ENCODE results near the gene RBM46.

The RBM46 gene, protein sequence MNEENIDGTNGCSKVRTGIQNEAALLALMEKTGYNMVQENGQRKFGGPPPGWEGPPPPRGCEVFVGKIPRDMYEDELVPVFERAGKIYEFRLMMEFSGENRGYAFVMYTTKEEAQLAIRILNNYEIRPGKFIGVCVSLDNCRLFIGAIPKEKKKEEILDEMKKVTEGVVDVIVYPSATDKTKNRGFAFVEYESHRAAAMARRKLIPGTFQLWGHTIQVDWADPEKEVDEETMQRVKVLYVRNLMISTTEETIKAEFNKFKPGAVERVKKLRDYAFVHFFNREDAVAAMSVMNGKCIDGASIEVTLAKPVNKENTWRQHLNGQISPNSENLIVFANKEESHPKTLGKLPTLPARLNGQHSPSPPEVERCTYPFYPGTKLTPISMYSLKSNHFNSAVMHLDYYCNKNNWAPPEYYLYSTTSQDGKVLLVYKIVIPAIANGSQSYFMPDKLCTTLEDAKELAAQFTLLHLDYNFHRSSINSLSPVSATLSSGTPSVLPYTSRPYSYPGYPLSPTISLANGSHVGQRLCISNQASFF

GRCh38 chr4:154781126-154781982 is at the start of gene RBM46:
Gene RBM46, plus strand, starts transcription at chr4:154781272. Its CDS starts 15,481 bp downstream, at chr4:154796753.
- no peak for DNase-seq (ENCODE audit: low read depth)

GRCh38 chr4:154731756-154732155 is 49.3 kb upstream of the RBM46 start:
- DNase-seq (ENCODE audit: low read depth): no peak

DNA sequence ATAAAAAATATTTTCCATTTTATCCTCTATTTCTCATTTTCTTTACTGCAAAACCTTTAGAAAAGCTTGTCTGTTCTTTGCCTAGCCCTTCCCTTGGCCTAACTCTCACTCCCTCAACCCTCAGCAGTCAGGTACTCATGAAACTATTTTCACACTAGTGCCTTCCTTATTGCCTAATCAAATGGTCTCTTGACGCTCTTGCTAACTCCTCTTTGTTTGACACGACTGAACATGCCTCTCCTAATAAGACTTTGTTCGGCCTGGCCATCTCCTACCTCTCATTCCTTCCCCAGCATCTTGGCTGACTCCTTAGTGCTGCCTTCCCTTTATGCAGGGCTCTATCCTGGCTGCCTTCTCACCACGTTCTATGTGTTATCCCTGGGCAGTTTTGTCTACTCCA is 48.4 kb upstream of the RBM46 start:
- DNase-seq (ENCODE audit: low read depth): no peak

DNA sequence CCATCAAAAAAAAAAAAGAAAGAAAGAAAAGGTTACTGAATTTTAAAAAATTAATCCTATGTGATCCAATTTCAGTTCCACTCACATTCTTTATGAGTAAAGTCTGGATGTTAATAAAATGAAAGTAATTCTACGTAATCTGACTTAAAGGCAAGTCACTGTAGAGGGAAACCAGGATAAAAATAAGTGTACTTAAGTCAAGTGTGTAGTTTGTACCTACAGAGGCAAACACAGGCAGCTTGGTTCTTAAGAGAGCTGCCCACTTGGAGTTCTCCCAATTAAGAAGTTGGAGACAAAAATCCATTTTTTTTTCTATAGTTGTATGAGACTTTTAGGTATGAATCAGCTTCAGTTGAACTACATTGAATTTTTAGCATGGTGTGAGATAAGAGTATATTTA is 44.3 kb upstream of the RBM46 start:
- DNase-seq (ENCODE audit: low read depth): no peak

DNA sequence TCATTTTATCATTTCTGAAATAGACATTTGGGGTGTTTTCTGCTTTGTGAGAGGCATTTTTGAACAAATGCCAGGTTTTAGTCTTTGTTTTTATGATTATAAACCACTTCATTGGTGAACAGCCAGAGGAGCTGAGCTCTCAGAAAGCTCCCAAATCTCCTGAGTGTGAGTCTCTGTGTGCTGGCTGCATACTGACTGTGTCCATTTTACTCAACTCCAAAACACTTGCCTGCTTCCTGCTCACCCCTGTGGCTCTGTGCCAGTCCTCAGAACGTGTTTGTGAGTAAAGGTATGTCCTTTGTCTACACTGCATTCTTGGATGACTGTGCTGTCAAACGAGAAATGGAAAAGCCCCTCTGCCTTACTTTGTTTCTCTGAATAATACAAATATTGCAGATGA is 42.6 kb upstream of the RBM46 start:
- DNase-seq (ENCODE audit: low read depth): no peak

- no peak for DNase-seq (ENCODE audit: low read depth)
Measured at GRCh38 chr4:154739111-154739510, 42.0 kb upstream of the RBM46 start.

- no peak for DNase-seq (ENCODE audit: low read depth)
Measured at GRCh38 chr4:154740462-154740861, 40.6 kb upstream of the RBM46 start.

DNA sequence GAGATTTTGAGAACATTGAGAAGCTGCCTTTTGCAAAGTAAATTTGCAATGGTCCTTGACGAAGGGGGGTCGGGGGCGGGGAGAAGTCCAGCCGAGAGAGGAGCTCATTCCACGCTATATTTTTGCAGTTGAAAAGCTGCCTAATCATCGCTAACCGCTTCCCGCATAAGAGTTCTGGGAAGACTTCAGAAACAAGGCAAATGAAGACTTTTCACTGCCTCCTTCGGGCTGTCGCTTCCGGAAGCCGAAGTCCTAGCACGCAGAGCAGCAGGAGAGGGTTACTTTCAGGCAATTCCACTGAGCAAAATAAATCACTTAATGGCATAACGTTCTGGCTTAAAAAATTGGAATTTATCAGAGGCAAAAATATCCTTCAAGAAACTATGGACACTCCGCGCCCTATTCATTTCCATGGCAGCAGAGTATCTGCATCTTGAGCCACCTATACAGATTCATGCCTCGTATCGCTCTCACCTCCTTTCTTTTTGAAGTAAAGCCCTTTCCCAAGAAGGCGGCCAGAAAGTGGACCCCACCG is 39.9 kb upstream of the RBM46 start:
- no peak for DNase-seq (ENCODE audit: low read depth)

GRCh38 chr4:154741922-154742850 is 38.9 kb upstream of the RBM46 start:
- no peak for DNase-seq (ENCODE audit: low read depth)

DNA sequence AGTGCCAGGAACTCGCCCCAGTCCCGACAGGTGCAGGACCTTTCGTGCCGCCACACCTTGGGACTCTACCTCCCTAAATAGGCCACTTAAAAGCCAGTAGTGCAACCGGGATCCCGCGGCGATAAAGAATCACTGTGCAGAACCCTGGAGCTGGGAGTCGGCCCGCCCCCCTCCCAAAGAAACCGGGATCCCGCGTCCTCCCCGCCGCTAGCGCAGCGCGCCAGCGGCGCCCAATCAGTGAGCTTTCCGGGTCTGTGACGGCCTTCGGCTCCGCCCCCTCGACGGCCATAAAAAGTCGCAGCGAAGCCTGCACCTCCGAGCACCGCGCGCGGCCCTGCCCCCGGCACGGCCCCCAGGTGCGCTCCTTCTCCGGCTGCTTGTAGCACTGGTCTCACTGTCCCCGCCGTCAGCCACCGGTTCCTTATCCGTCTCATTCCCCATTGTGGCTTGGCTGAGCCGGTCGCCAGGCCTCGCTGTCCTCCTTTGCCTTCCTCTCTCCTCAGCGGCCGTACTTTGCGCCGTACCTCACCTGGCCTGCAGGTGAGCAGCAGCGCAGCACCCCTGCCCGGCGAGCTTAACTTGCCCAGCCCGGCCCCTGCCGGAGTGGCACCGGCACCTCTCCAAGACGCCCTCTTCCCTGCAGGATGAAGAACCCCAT is 37.3 kb upstream of the RBM46 start, which contains the start of gene LRAT:
TSS of gene LRAT (plus strand) at position 318 of the 658 bp plus-strand sequence. CDS start at position 645, 327 bp downstream.
- DNase-seq (ENCODE audit: low read depth): no peak

DNA sequence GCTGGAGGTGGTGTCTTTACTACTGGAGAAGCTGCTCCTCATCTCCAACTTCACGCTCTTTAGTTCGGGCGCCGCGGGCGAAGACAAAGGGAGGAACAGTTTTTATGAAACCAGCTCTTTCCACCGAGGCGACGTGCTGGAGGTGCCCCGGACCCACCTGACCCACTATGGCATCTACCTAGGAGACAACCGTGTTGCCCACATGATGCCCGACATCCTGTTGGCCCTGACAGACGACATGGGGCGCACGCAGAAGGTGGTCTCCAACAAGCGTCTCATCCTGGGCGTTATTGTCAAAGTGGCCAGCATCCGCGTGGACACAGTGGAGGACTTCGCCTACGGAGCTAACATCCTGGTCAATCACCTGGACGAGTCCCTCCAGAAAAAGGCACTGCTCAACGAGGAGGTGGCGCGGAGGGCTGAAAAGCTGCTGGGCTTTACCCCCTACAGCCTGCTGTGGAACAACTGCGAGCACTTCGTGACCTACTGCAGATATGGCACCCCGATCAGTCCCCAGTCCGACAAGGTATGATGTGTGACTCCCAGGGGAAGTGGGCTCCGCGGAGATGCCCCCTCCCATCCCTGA is 36.6 kb upstream of the RBM46 start:
- no peak for DNase-seq (ENCODE audit: low read depth)

DNA sequence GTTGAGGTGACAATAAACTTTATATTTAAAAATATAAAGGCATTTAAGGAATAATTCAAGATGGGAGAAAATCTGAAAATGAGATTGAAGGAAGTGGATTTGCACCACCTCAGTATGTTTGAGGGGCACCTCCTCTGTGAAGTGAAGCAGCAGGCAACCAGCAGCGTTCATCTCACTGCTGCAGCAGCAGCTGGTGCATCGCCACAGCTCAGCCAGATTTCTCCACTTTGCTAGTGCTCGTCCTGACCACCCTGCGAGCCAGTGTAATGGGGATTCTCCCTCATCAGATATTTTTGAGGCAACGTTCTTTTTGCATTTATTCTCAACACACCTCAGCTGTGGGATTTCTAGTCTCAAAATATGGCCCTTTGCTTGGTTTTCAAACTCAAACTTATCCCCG is 23.4 kb upstream of the RBM46 start:
- no peak for DNase-seq (ENCODE audit: low read depth)

DNA sequence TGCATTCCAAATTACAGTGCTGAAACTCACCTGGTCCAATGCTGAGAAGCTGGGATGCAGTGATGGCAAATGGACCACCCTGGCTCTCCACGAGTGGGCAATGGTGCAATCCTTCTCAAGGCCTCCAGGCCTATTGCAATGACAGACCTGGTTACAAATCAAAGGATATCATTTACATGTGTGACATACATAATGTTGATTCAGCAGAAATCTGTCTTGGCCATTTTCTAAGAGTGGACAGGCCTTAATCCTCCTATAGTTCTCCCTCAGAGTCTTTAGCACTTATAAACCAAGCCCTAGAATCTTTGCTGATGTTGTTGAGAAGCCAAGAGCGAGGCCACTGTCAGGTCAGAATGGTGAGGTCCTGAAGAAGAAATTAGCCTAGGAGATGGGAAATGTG is 20.2 kb upstream of the RBM46 start:
- no peak for DNase-seq (ENCODE audit: low read depth)

- DNase-seq (ENCODE audit: low read depth): no peak
Measured at GRCh38 chr4:154778264-154778663, 2.8 kb upstream of the RBM46 start.

- DNase-seq (ENCODE audit: low read depth): no peak
Measured at GRCh38 chr4:154779362-154779947, 1.6 kb upstream of the RBM46 start.

- no peak for DNase-seq (ENCODE audit: low read depth)
Measured at GRCh38 chr4:154781983-154782293, 866 bp downstream of the RBM46 start.

GRCh38 chr4:154807042-154807630 is 26.1 kb downstream of the RBM46 start:
- peak; percentile 5 for DNase-seq (ENCODE audit: low read depth)

GRCh38 chr4:154818230-154818629 is 37.2 kb downstream of the RBM46 start:
- DNase-seq (ENCODE audit: low read depth): no peak

DNA sequence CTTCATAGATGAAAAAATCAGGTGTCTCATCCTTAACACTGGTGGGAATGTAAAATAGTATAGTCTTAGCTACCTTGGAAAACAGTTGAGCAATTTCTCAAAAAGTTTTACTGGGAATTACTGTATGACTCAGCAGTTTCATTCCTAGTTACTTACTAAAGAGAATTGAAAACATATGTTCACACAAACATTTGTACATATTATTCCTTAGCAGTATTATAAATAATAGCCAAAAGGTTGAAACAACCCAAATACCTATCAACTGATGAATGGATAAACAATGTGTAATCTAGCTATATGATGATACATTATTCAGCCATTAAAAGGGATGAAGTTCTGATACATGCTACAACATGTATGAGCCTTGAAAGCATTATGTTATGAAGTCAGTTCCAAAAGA is 41.7 kb downstream of the RBM46 start:
- DNase-seq (ENCODE audit: low read depth): no peak

GRCh38 chr4:154836030-154836429 is 55.0 kb downstream of the RBM46 start:
- DNase-seq (ENCODE audit: low read depth): no peak
